Measurements from ENCODE around the gene CFTR. TPM values are rescaled to one million over a fixed set of nuclear protein-coding genes. Genes with fewer than 3 reads are reported as not detected.

Gene CFTR
- total RNA-seq, 2 experiments from 2014 or later = not detected

GRCh38 chr7:117531595-117532244, 51.9 kb downstream of the CFTR start:
- no peaks in the 10 kb centered on the region for H3K36me3 Mint-ChIP-seq (ENCODE audit: low read depth)
- DNase-seq = no peak
- H3K4me1 Mint-ChIP-seq = no peaks in the 10 kb centered on the region
- ChIA-PET CTCF (no interaction called here), POLR2A (no interaction called here)
- H3K9me3 Mint-ChIP-seq = no peaks in the 10 kb centered on the region
- H3K27me3 Mint-ChIP-seq = no peaks in the 10 kb centered on the region
- H3K27ac Mint-ChIP-seq = no peak overlapping the region
- no peak overlapping the region for H3K4me3 Mint-ChIP-seq

GRCh38 chr7:117538053-117538452, 58.2 kb downstream of the CFTR start:
- POLR2A ChIA-PET = no interaction called here
- CTCF ChIA-PET = no interaction called here
- no peaks in the 10 kb centered on the region for H3K36me3 Mint-ChIP-seq (ENCODE audit: low read depth)
- H3K4me3 Mint-ChIP-seq = no peak overlapping the region
- H3K27ac Mint-ChIP-seq = no peak overlapping the region
- no peaks in the 10 kb centered on the region for H3K9me3 Mint-ChIP-seq
- no peaks in the 10 kb centered on the region for H3K4me1 Mint-ChIP-seq
- H3K27me3 Mint-ChIP-seq = no peaks in the 10 kb centered on the region
- DNase-seq = no peak

GRCh38 chr7:117544061-117544460, 64.2 kb downstream of the CFTR start:
- Mint-ChIP-seq H3K27me3 (no peaks in the 10 kb centered on the region), H3K4me1 (no peaks in the 10 kb centered on the region), H3K4me3 (no peak overlapping the region), H3K27ac (no peak overlapping the region), H3K9me3 (no peaks in the 10 kb centered on the region), H3K36me3 (ENCODE audit: low read depth) (no peaks in the 10 kb centered on the region)
- no peak for DNase-seq
- CTCF ChIA-PET = no interaction called here
- POLR2A ChIA-PET = no interaction called here

- POLR2A ChIA-PET = no interaction called here
- Mint-ChIP-seq H3K4me3 (no peak overlapping the region), H3K27ac (no peak overlapping the region), H3K4me1 (no peaks in the 10 kb centered on the region), H3K9me3 (no peaks in the 10 kb centered on the region), H3K27me3 (no peaks in the 10 kb centered on the region), H3K36me3 (ENCODE audit: low read depth) (no peaks in the 10 kb centered on the region)
- CTCF ChIA-PET = no interaction called here
- no peak for DNase-seq
These were observed 68.2 kb downstream of the CFTR start for GRCh38 chr7:117548035-117548434.

GRCh38 chr7:117550625-117551024, 70.8 kb downstream of the CFTR start:
- Mint-ChIP-seq H3K4me1 (no peaks in the 10 kb centered on the region), H3K36me3 (ENCODE audit: low read depth) (no peaks in the 10 kb centered on the region), H3K4me3 (no peak overlapping the region), H3K27me3 (no peaks in the 10 kb centered on the region), H3K9me3 (no peaks in the 10 kb centered on the region), H3K27ac (no peak overlapping the region)
- no peak for DNase-seq
- ChIA-PET CTCF (no interaction called here), POLR2A (no interaction called here)

- no peaks in the 10 kb centered on the region for H3K9me3 Mint-ChIP-seq
- ChIA-PET POLR2A (no interaction called here), CTCF (no interaction called here)
- H3K27ac Mint-ChIP-seq = no peak overlapping the region
- no peak overlapping the region for H3K4me3 Mint-ChIP-seq
- DNase-seq = no peak
- H3K4me1 Mint-ChIP-seq = no peaks in the 10 kb centered on the region
- H3K36me3 Mint-ChIP-seq (ENCODE audit: low read depth) = no peaks in the 10 kb centered on the region
- H3K27me3 Mint-ChIP-seq = no peaks in the 10 kb centered on the region
These were observed 72.8 kb downstream of the CFTR start for GRCh38 chr7:117552660-117553059.

GRCh38 chr7:117555260-117555659, 75.4 kb downstream of the CFTR start:
- no peak for DNase-seq
- Mint-ChIP-seq H3K4me1 (no peaks in the 10 kb centered on the region), H3K27ac (no peak overlapping the region), H3K36me3 (ENCODE audit: low read depth) (no peaks in the 10 kb centered on the region), H3K4me3 (no peak overlapping the region), H3K27me3 (no peaks in the 10 kb centered on the region), H3K9me3 (no peaks in the 10 kb centered on the region)
- CTCF ChIA-PET = no interaction called here
- POLR2A ChIA-PET = no interaction called here

- H3K9me3 Mint-ChIP-seq = no peaks in the 10 kb centered on the region
- H3K27ac Mint-ChIP-seq = no peak overlapping the region
- ChIA-PET CTCF (no interaction called here), POLR2A (no interaction called here)
- DNase-seq = no peak
- no peak overlapping the region for H3K4me3 Mint-ChIP-seq
- no peaks in the 10 kb centered on the region for H3K27me3 Mint-ChIP-seq
- H3K36me3 Mint-ChIP-seq (ENCODE audit: low read depth) = no peaks in the 10 kb centered on the region
- H3K4me1 Mint-ChIP-seq = no peaks in the 10 kb centered on the region
These were observed 79.6 kb downstream of the CFTR start for GRCh38 chr7:117559391-117559790.

GRCh38 chr7:117560030-117560429, 80.2 kb downstream of the CFTR start:
- ChIA-PET CTCF (no interaction called here), POLR2A (no interaction called here)
- H3K27me3 Mint-ChIP-seq = no peaks in the 10 kb centered on the region
- H3K4me3 Mint-ChIP-seq = no peak overlapping the region
- H3K9me3 Mint-ChIP-seq = no peaks in the 10 kb centered on the region
- no peak for DNase-seq
- no peaks in the 10 kb centered on the region for H3K36me3 Mint-ChIP-seq (ENCODE audit: low read depth)
- H3K4me1 Mint-ChIP-seq = no peaks in the 10 kb centered on the region
- no peak overlapping the region for H3K27ac Mint-ChIP-seq

- Mint-ChIP-seq H3K4me1 (no peaks in the 10 kb centered on the region), H3K27me3 (no peaks in the 10 kb centered on the region), H3K9me3 (no peaks in the 10 kb centered on the region), H3K27ac (no peak overlapping the region), H3K4me3 (no peak overlapping the region), H3K36me3 (ENCODE audit: low read depth) (no peaks in the 10 kb centered on the region)
- ChIA-PET POLR2A (no interaction called here), CTCF (no interaction called here)
- no peak for DNase-seq
These were observed 82.9 kb downstream of the CFTR start for GRCh38 chr7:117562759-117563158.

- Mint-ChIP-seq H3K9me3 (no peaks in the 10 kb centered on the region), H3K27ac (no peak overlapping the region), H3K4me1 (no peaks in the 10 kb centered on the region), H3K4me3 (no peak overlapping the region), H3K36me3 (ENCODE audit: low read depth) (no peaks in the 10 kb centered on the region), H3K27me3 (no peaks in the 10 kb centered on the region)
- ChIA-PET CTCF (no interaction called here), POLR2A (no interaction called here)
- DNase-seq = no peak
These were observed 84.3 kb downstream of the CFTR start for GRCh38 chr7:117564080-117564479.

- DNase-seq = no peak
- H3K9me3 Mint-ChIP-seq = no peaks in the 10 kb centered on the region
- ChIA-PET CTCF (no interaction called here), POLR2A (no interaction called here)
- no peak overlapping the region for H3K27ac Mint-ChIP-seq
- H3K4me1 Mint-ChIP-seq = no peaks in the 10 kb centered on the region
- H3K27me3 Mint-ChIP-seq = no peaks in the 10 kb centered on the region
- H3K36me3 Mint-ChIP-seq (ENCODE audit: low read depth) = no peaks in the 10 kb centered on the region
- H3K4me3 Mint-ChIP-seq = no peak overlapping the region
These were observed 84.8 kb downstream of the CFTR start for GRCh38 chr7:117564627-117565026.

GRCh38 chr7:117565226-117565625, 85.4 kb downstream of the CFTR start:
- H3K27ac Mint-ChIP-seq = no peak overlapping the region
- H3K4me1 Mint-ChIP-seq = no peaks in the 10 kb centered on the region
- POLR2A ChIA-PET = no interaction called here
- H3K36me3 Mint-ChIP-seq (ENCODE audit: low read depth) = no peaks in the 10 kb centered on the region
- CTCF ChIA-PET = no interaction called here
- no peaks in the 10 kb centered on the region for H3K9me3 Mint-ChIP-seq
- no peak for DNase-seq
- no peak overlapping the region for H3K4me3 Mint-ChIP-seq
- H3K27me3 Mint-ChIP-seq = no peaks in the 10 kb centered on the region

- Mint-ChIP-seq H3K4me1 (no peaks in the 10 kb centered on the region), H3K9me3 (no peaks in the 10 kb centered on the region), H3K36me3 (ENCODE audit: low read depth) (no peaks in the 10 kb centered on the region), H3K27ac (no peak overlapping the region), H3K27me3 (no peaks in the 10 kb centered on the region), H3K4me3 (no peak overlapping the region)
- CTCF ChIA-PET = no interaction called here
- DNase-seq = no peak
- POLR2A ChIA-PET = no interaction called here
These were observed 88.0 kb downstream of the CFTR start for GRCh38 chr7:117567781-117568180.

Data from activated CD4-positive, alpha-beta memory T cell treated with anti-CD3 and anti-CD28 coated beads, Interleukin-2, amount 10 ng/mL, durations not matched to agents 7 days and 5 days (primary cell).